ENCODE measurements around the gene C12orf60.
"Not testable (repeated sequence)": the region's sequence is repeated elsewhere in the genome, so short reads cannot be mapped to it uniquely, and the experiment has no call there.

C12orf60 gene

GRCh38 chr12:14803011-14803829, at the start of gene C12orf60, which contains the start of gene WBP11:
Gene C12orf60 (plus strand): TSS chr12:14803670. CDS start chr12:14822936, 19,266 bp downstream.
Gene WBP11 (minus strand): TSS chr12:14803478. CDS start chr12:14801383, 2,095 bp downstream.
- peak; percentile 58 to 90 for DNase-seq (ENCODE audit: low read depth in 1 of 2, low spot score in 1 of 2)

- no peak for DNase-seq (ENCODE audit: low read depth in 1 of 2, low spot score in 1 of 2)
Observed at GRCh38 chr12:14756334-14757143, 46.9 kb upstream of the C12orf60 start.

GRCh38 chr12:14759711-14760280, 43.7 kb upstream of the C12orf60 start:
- not testable (repeated sequence) for DNase-seq (ENCODE audit: low read depth in 1 of 2, low spot score in 1 of 2)

- DNase-seq (ENCODE audit: low read depth in 1 of 2, low spot score in 1 of 2) = no peak
Observed at GRCh38 chr12:14765398-14765797, 38.1 kb upstream of the C12orf60 start.

- DNase-seq (ENCODE audit: low read depth in 1 of 2, low spot score in 1 of 2) = not testable (repeated sequence)
Observed at GRCh38 chr12:14766020-14766419, 37.5 kb upstream of the C12orf60 start.

- no peak for DNase-seq (ENCODE audit: low read depth in 1 of 2, low spot score in 1 of 2)
Observed at GRCh38 chr12:14766649-14767215, 36.7 kb upstream of the C12orf60 start.

- DNase-seq (ENCODE audit: low read depth in 1 of 2, low spot score in 1 of 2) = no peak
Observed at GRCh38 chr12:14767617-14768016, 35.9 kb upstream of the C12orf60 start.

- peak; percentile 11 to 17 for DNase-seq (ENCODE audit: low read depth in 1 of 2, low spot score in 1 of 2)
Observed at GRCh38 chr12:14768823-14769405, 34.6 kb upstream of the C12orf60 start.

GRCh38 chr12:14769466-14769968, 34.0 kb upstream of the C12orf60 start:
- no peak for DNase-seq (ENCODE audit: low read depth in 1 of 2, low spot score in 1 of 2)

- peak; percentile 83 to 84 for DNase-seq (ENCODE audit: low read depth in 1 of 2, low spot score in 1 of 2)
Observed at GRCh38 chr12:14769969-14770495, 33.4 kb upstream of the C12orf60 start.

GRCh38 chr12:14770496-14771461, 32.7 kb upstream of the C12orf60 start:
- DNase-seq (ENCODE audit: low read depth in 1 of 2, low spot score in 1 of 2) = peak; percentile 89 to 93

- peak in 1 of 2 donors; percentile 18 for DNase-seq (ENCODE audit: low read depth in 1 of 2, low spot score in 1 of 2)
Observed at GRCh38 chr12:14771651-14772137, 31.8 kb upstream of the C12orf60 start.

- no peak for DNase-seq (ENCODE audit: low read depth in 1 of 2, low spot score in 1 of 2)
Observed at GRCh38 chr12:14772946-14773345, 30.5 kb upstream of the C12orf60 start.

GRCh38 chr12:14773685-14774073, 29.8 kb upstream of the C12orf60 start:
- DNase-seq (ENCODE audit: low read depth in 1 of 2, low spot score in 1 of 2) = no peak

- peak; percentile 68 to 86 for DNase-seq (ENCODE audit: low read depth in 1 of 2, low spot score in 1 of 2)
Observed at GRCh38 chr12:14774074-14774905, 29.2 kb upstream of the C12orf60 start.

- no peak for DNase-seq (ENCODE audit: low read depth in 1 of 2, low spot score in 1 of 2)
Observed at GRCh38 chr12:14774906-14775635, 28.4 kb upstream of the C12orf60 start.

GRCh38 chr12:14775636-14775980, 27.9 kb upstream of the C12orf60 start:
- no peak for DNase-seq (ENCODE audit: low read depth in 1 of 2, low spot score in 1 of 2)

Measured in activated CD4-positive, alpha-beta T cell treated with anti-CD3 and anti-CD28 coated beads, Interleukin-2, amount 50 U/mL, for 24 hours (primary cell).